Right renal cortex interstitium (tissue), 3 donors: Measurements from ENCODE around the gene TREM1. TPM values are rescaled to one million over a fixed set of nuclear protein-coding genes. Genes with fewer than 3 reads are reported as not detected.
A peak's percentile ranks its signal among the peaks of the same experiment; 100 is the strongest.

Source experiments
- DNase-seq, 3 donors: peaks; one replicate each; pipeline ENCODE4 v3.0.0-alpha.2; 2013; ENCODE audit warnings: low read depth in 3 of 3, low spot score in 2 of 3
- polyA plus RNA-seq, 3 donors: library from polyadenylated mRNA; unstranded; fragments of 120-200 nt; gene quantifications; one replicate each; pipeline ENCODE4 v1.2.1, GENCODE V29; 2013; ENCODE audit not compliant: insufficient read length in 3 of 3

Gene TREM1
- under 1 TPM in 1 of 3 donors, not detected in 2; 0.14 TPM for polyA plus RNA-seq

- DNase-seq, result no peak
Observed at GRCh38 chr6:41286544-41287346, at the start of gene TREM1. TREM1 (minus strand) TSS chr6:41286682; CDS start chr6:41286655, 27 bp downstream.

GRCh38 chr6:41335943-41336342, 49.5 kb upstream of the TREM1 start:
- DNase-seq, result no peak

- no peak for DNase-seq
Observed at GRCh38 chr6:41335296-41335695, 48.8 kb upstream of the TREM1 start, which contains the start of gene NCR2. NCR2 (plus strand) TSS chr6:41335608; CDS start chr6:41335877, 269 bp downstream.

- DNase-seq, result no peak
Observed at GRCh38 chr6:41334482-41335040, 48.1 kb upstream of the TREM1 start.

- no peak for DNase-seq
Observed at GRCh38 chr6:41332842-41333736, 46.6 kb upstream of the TREM1 start.

- DNase-seq, result no peak
Observed at GRCh38 chr6:41332241-41332640, 45.8 kb upstream of the TREM1 start.

GRCh38 chr6:41331401-41332150, 45.1 kb upstream of the TREM1 start:
- no peak for DNase-seq

- no peak for DNase-seq
Observed at GRCh38 chr6:41327177-41327576, 40.7 kb upstream of the TREM1 start.

GRCh38 chr6:41326092-41326491, 39.6 kb upstream of the TREM1 start:
- DNase-seq, result no peak

GRCh38 chr6:41325446-41326066, 39.1 kb upstream of the TREM1 start:
- no peak for DNase-seq

- DNase-seq, result no peak
Observed at GRCh38 chr6:41321183-41321582, 34.7 kb upstream of the TREM1 start.

- peak; percentile 57 to 63 (median 60) for DNase-seq
Observed at GRCh38 chr6:41318654-41319565, 32.4 kb upstream of the TREM1 start.

GRCh38 chr6:41318261-41318653, 31.8 kb upstream of the TREM1 start:
- DNase-seq, result peak in 1 of 3 donors; percentile 23

- no peak for DNase-seq
Observed at GRCh38 chr6:41315943-41316620, 29.6 kb upstream of the TREM1 start.

- no peak for DNase-seq
Observed at GRCh38 chr6:41315203-41315602, 28.7 kb upstream of the TREM1 start.

GRCh38 chr6:41306187-41306854, 19.8 kb upstream of the TREM1 start:
- peak in 2 of 3 donors; percentile 45 to 52 for DNase-seq

- no peak for DNase-seq
Observed at GRCh38 chr6:41302638-41303037, 16.2 kb upstream of the TREM1 start.
